H1 (cell line): ENCODE results near the gene ITPK1. TPM values are rescaled to one million over a fixed set of nuclear protein-coding genes. Genes with fewer than 3 reads are reported as not detected.

Source experiments
- CTCF ChIA-PET: fragments of 300-600 bp; sonication (Branson Sonifier 250); formaldehyde crosslinking; loops from one replicate; lab custom pipeline; 2021; ENCODE audit not compliant: partially characterized antibody; lab: Charles Lee
- POLR2A ChIA-PET: fragments of 300-600 bp; sonication (Branson Sonifier 250); formaldehyde crosslinking; loops from one replicate; lab custom pipeline; 2021; ENCODE audit warnings: inconsistent platforms; ENCODE audit not compliant: partially characterized antibody; lab: Charles Lee
- DNase-seq, 2 experiments: peaks; one replicate each; pipeline versions ENCODE4 v3.0.0 to v3.0.0-alpha.2; 2010 to 2022; ENCODE audit warnings: low spot score in 2 of 2, low read depth in 1 of 2, mixed read lengths in 1 of 2
- FAIRE-seq: peaks from 2 replicates; lab custom pipeline; 2011; peaks lifted over from hg19 to GRCh38; lab: Jason Lieb, UNC
- H2AFZ ChIP-seq: 2 replicates; pipeline ENCODE4 v1.8.1; 2012; ENCODE audit warnings: low read length, inconsistent platforms
- H2AK5ac ChIP-seq: 2 replicates; pipeline ENCODE4 v1.6.1; 2013; ENCODE audit warnings: low read depth, low read length
- H2BK120ac ChIP-seq: replicated peaks from 2 replicates; pipeline ENCODE3; 2013; ENCODE audit warnings: low read depth, low read length, inconsistent platforms
- H2BK12ac ChIP-seq: 2 replicates; pipeline ENCODE4 v1.6.1; 2013; ENCODE audit warnings: low read depth, low read length
- H2BK15ac ChIP-seq: 2 replicates; pipeline ENCODE4 v1.6.1; 2013; ENCODE audit warnings: low read length
- H2BK20ac ChIP-seq: 2 replicates; pipeline ENCODE4 v1.6.1; 2013; ENCODE audit warnings: low read length
- H2BK5ac ChIP-seq: 2 replicates; pipeline ENCODE4 v1.6.1; 2013; ENCODE audit warnings: low read depth, low read length
- H3K14ac ChIP-seq: 2 replicates; pipeline ENCODE4 v1.6.1; 2013; ENCODE audit warnings: inconsistent platforms; ENCODE audit not compliant: insufficient read length
- H3K18ac ChIP-seq: 2 replicates; pipeline ENCODE4 v1.6.1; 2013; ENCODE audit warnings: low read length; ENCODE audit errors: extremely low read depth
- H3K23ac ChIP-seq: 2 replicates; pipeline ENCODE4 v1.6.1; 2013; ENCODE audit warnings: inconsistent platforms; ENCODE audit not compliant: insufficient read length
- H3K23me2 ChIP-seq: 2 replicates; pipeline ENCODE4 v1.6.1; 2013; ENCODE audit warnings: low read depth, low read length
- H3K27ac ChIP-seq: 2 replicates; pipeline ENCODE4 v1.6.1; 2011; ENCODE audit warnings: low read depth, low read length, inconsistent platforms
- H3K27me3 ChIP-seq, 4 experiments: replicated peaks in 1 of 4; 1 replicate in 1 of 4; 2 replicates in 3 of 4; pipeline versions ENCODE4 v1.6.1 to v1.8.1; 2011 to 2013; ENCODE audit warnings: low read length in 3 of 4, mild to moderate bottlenecking in 3 of 4, inconsistent platforms in 2 of 4, mixed read lengths in 2 of 4, moderate library complexity in 1 of 4; ENCODE audit not compliant: control insufficient read depth in 3 of 4, insufficient read depth in 3 of 4; ENCODE audit errors: extremely low read depth in 1 of 4
- H3K36me3 ChIP-seq, 4 experiments: 2 replicates each; pipeline versions ENCODE4 v1.6.1 to v1.8.1; 2011 to 2013; ENCODE audit warnings: mild to moderate bottlenecking in 4 of 4, low read length in 3 of 4, moderate library complexity in 2 of 4, control low read depth in 1 of 4, inconsistent platforms in 1 of 4; ENCODE audit not compliant: insufficient read depth in 4 of 4, control insufficient read depth in 2 of 4
- H3K4ac ChIP-seq: replicated peaks from 2 replicates; pipeline ENCODE3; 2013; ENCODE audit warnings: low read length, low read depth, mixed read lengths, inconsistent platforms; ENCODE audit not compliant: insufficient read length
- H3K4me1 ChIP-seq, 4 experiments: replicated peaks in 1 of 4; 1 replicate in 1 of 4; 2 replicates in 3 of 4; pipeline versions ENCODE4 v1.6.1 to v1.8.1; 2011 to 2013; ENCODE audit warnings: low read length in 3 of 4, inconsistent platforms in 2 of 4, mixed read lengths in 1 of 4; ENCODE audit not compliant: insufficient read depth in 4 of 4, control insufficient read depth in 3 of 4
- H3K4me2 ChIP-seq, 2 experiments: 2 replicates each; pipeline versions ENCODE4 v1.6.1 to v1.8.1; 2011 to 2013; ENCODE audit warnings: low read depth in 2 of 2, low read length in 2 of 2, control low read depth in 1 of 2, inconsistent platforms in 1 of 2, mild to moderate bottlenecking in 1 of 2; ENCODE audit not compliant: insufficient read depth in 1 of 2
- H3K4me3 ChIP-seq, 4 experiments: fragments of 200-600, 300-600 bp in 1 of 4; sonication (generic), shearing (Covaris generic), sonication (Bioruptor Twin) in 1 of 4; 2 replicates each; pipeline versions ENCODE4 v1.5.1 to v1.8.1; 2011 to 2016; ENCODE audit warnings: low read length in 4 of 4, low read depth in 3 of 4, control low read depth in 2 of 4, inconsistent platforms in 2 of 4, mild to moderate bottlenecking in 2 of 4, mixed read lengths in 1 of 4, moderate library complexity in 1 of 4; ENCODE audit not compliant: insufficient read depth in 2 of 4; ENCODE audit errors: extremely low read depth in 1 of 4
- H3K56ac ChIP-seq: replicated peaks from 2 replicates; pipeline ENCODE3; 2013; ENCODE audit warnings: low read depth, mild to moderate bottlenecking, mixed read lengths, low read length, inconsistent platforms; ENCODE audit not compliant: insufficient read length
- H3K79me1 ChIP-seq: 2 replicates; pipeline ENCODE4 v1.6.1; 2013; ENCODE audit warnings: low read depth, low read length, control low read depth
- H3K79me2 ChIP-seq, 2 experiments: 2 replicates each; pipeline versions ENCODE4 v1.6.1 to v1.8.1; 2012 to 2013; ENCODE audit warnings: low read length in 2 of 2, mild to moderate bottlenecking in 2 of 2, inconsistent platforms in 1 of 2; ENCODE audit not compliant: insufficient read depth in 2 of 2, control insufficient read depth in 1 of 2
- H3K9ac ChIP-seq, 4 experiments: replicated peaks in 1 of 4; 1 replicate in 1 of 4; 2 replicates in 3 of 4; pipeline versions ENCODE4 v1.6.1 to v1.8.1; 2011 to 2013; ENCODE audit warnings: low read depth in 3 of 4, low read length in 3 of 4, control low read depth in 2 of 4, mild to moderate bottlenecking in 2 of 4, moderate library complexity in 2 of 4, inconsistent platforms in 1 of 4; ENCODE audit errors: extremely low read depth in 1 of 4
- H3K9me3 ChIP-seq, 2 experiments: 2 replicates each; pipeline versions ENCODE4 v1.6.1 to v1.8.1; 2012 to 2013; ENCODE audit warnings: mild to moderate bottlenecking in 2 of 2, moderate library complexity in 2 of 2, control low read depth in 1 of 2, inconsistent platforms in 1 of 2, low read depth in 1 of 2, low read length in 1 of 2, mixed read lengths in 1 of 2; ENCODE audit not compliant: insufficient read depth in 2 of 2
- H4K20me1 ChIP-seq, 2 experiments: replicated peaks in 1 of 2; 2 replicates each; pipeline versions ENCODE3 to v1.8.1; 2011 to 2013; ENCODE audit warnings: inconsistent platforms in 2 of 2, low read length in 2 of 2, mild to moderate bottlenecking in 1 of 2; ENCODE audit not compliant: insufficient read depth in 2 of 2, control insufficient read depth in 1 of 2
- H4K5ac ChIP-seq: 2 replicates; pipeline ENCODE4 v1.6.1; 2013; ENCODE audit warnings: low read length, low read depth, mixed read lengths, inconsistent platforms; ENCODE audit not compliant: insufficient read length
- H4K8ac ChIP-seq: 2 replicates; pipeline ENCODE4 v1.8.0; 2013; ENCODE audit warnings: mild to moderate bottlenecking, moderate library complexity, low read length, inconsistent platforms; ENCODE audit not compliant: insufficient read depth; ENCODE audit errors: extremely low read depth
- H4K91ac ChIP-seq: replicated peaks from 2 replicates; pipeline ENCODE3; 2013; ENCODE audit warnings: low read length, mixed read lengths, inconsistent platforms; ENCODE audit not compliant: insufficient read length
- SIN3A ChIP-seq, 2 experiments: IDR thresholded peaks in 1 of 2; conservative IDR thresholded peaks in 1 of 2; 2 replicates each; pipeline ENCODE4 v1.6.1; 2011 to 2012; ENCODE audit warnings: low read length in 2 of 2, improper control_type of control experiment in 1 of 2, low read depth in 1 of 2, mild to moderate bottlenecking in 1 of 2
- SP1 ChIP-seq: IDR thresholded peaks from 2 replicates; pipeline ENCODE4 v1.6.1; 2011; ENCODE audit warnings: low read depth, low read length
- WGBS, 2 experiments: shearing (Covaris generic) in 1 of 2; methylation state at CpG; one replicate each; pipeline versions ENCODE4 v1.1.6 to v1.1.7; 2013 to 2015; ENCODE audit warnings: low lambda C conversion rate in 2 of 2, mixed read lengths in 2 of 2, inconsistent platforms in 1 of 2, low coverage in 1 of 2, missing lambda C conversion rate in 1 of 2; ENCODE audit not compliant: insufficient replicate concordance in 2 of 2, insufficient coverage in 1 of 2, insufficient read length in 1 of 2; ENCODE audit errors: extremely low coverage in 1 of 2, missing lambda C conversion rate in 1 of 2; 5-methylcytosine and 5-hydroxymethylcytosine counted together
- polyA plus RNA-seq, 7 experiments: library from polyadenylated mRNA; depleted of rRNA in 3 of 7; stranded (reverse) in 5 of 7; unstranded in 2 of 7; fragments of >200 nt in 5 of 7; fragments of 200-250 nt in 2 of 7; gene quantifications; 1 replicate in 5 of 7; 2 replicates in 1 of 7; 4 replicates in 1 of 7; pipeline versions ENCODE4 v1.2.1 to v1.2.3, GENCODE V29; 2011 to 2013; ENCODE audit warnings: missing spikeins in 2 of 7, mixed read lengths in 2 of 7
- total RNA-seq: library from RNA; stranded (reverse); fragmentation: NEBNext Ultra II Directional; extraction: Animal tissue kit (Norgen Biotek cat#: 25700); gene quantifications from 2 replicates; pipeline ENCODE4 v1.2.1, GENCODE V29; 2021

Gene ITPK1
- total and polyA plus RNA-seq, 2 of the 8 experiments (the other 6 are each of a cell fraction or from before 2014, with no cell fraction given), result 108 to 143 TPM

DNA sequence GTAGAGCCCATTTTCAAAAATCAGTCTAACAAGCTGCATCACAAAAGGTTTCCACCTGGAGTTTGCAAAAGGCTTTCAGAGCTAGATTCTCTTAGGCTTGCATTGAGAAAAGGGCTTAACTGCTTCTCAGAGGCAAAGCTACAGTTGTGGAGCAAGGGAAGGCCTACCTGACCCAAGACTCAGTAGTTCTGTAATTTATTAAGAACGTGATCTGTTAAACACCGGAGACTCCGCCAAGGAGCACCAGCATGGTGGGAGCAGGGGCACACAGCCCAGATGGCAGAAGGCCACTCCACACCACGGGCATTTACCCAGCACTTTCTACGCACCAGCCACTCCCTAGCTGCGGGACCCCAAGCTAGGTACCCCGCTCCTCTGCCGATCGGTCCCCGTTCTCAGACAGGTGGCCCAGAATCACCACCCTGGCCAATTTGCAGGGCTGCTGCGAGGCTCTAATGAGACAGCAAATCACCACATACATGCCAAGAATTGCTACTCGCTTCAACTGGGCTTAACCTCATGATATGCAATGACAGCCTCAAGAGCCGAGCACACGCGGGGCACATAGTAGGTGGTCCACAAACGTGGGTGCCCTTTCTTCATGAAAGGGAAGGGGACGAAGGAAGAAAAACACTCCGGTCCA is 1.5 kb downstream of the ITPK1 start:
- Histone ChIP-seq H3K23ac (no peak overlapping the region), H3K4me3 (peak overlapping the region; percentile 77 to 100 (median 88)), H3K79me2 (peaks cover 6 to 54% of the 10 kb centered on the region in 2 experiments; a peak in 3 of 4 replicates), H3K4ac (peak overlapping the region; percentile 82), H3K27ac (no peak overlapping the region), H4K91ac (peak overlapping the region; percentile 41), H3K23me2 (peaks cover 11% of the 10 kb centered on the region), H2AK5ac (no peak overlapping the region), H2BK15ac (peak overlapping the region; percentile 90; the same call in 1 of the 2 replicates), H3K36me3 (no peaks in the 10 kb centered on the region), H3K4me2 (peak overlapping the region; percentile 89 to 98), H3K56ac (peak overlapping the region; percentile 70), H4K5ac (no peak overlapping the region), H3K9ac (peak overlapping the region; percentile 31 to 58 (median 42); a peak in 6 of 7 replicates), H2BK20ac (no peak overlapping the region), H3K27me3 (no peaks in the 10 kb centered on the region), H4K20me1 (peaks cover 11 to 16% of the 10 kb centered on the region in 2 experiments), H2BK5ac (no peak overlapping the region), H3K9me3 (no peaks in the 10 kb centered on the region), H3K14ac (peak overlapping the region; percentile 13), H2BK120ac (no peak overlapping the region), H3K18ac (peak overlapping the region; percentile 12), H3K79me1 (peaks cover 16% of the 10 kb centered on the region), H2AFZ (no peak overlapping the region), H3K4me1 (peaks cover 17 to 24% (median 18%) of the 10 kb centered on the region in 4 experiments), H4K8ac (peak overlapping the region; percentile 42; the same call in 1 of the 2 replicates), H2BK12ac (0 out of 2 replicates have a peak overlapping the region, but pooled peaks have one; percentile 5)
- WGBS, 2 experiments, result 6% methylated on average over 18 of the region's 18 CpGs; no CpG with 5 or more reads in 1 of the 2 experiments
- CTCF ChIA-PET, result interaction anchor here (0.9 to 5.0 kb wide), 58 partner anchors 9 to 451 kb away, joined by 3 to 128 read pairs (median 7); partner anchors contain the start of genes GON7, LYSET, MOAP1 and UBR7
- DNase-seq, result no peak
- no peak for FAIRE-seq
- 0 out of 4 replicates have a peak, but pooled peaks of 1 of the 2 experiments have one; percentile 60 for TF ChIP-seq SIN3A (conservative IDR thresholded peaks at IDR 0.05 in 1 of 2, IDR thresholded peaks at IDR 0.05 in 1 of 2; ENCODE audit: low read depth in 1 of 2, low read length in 2 of 2)
- no peak for TF ChIP-seq SP1
- POLR2A ChIA-PET, result interaction anchor here (0.9 to 2.1 kb wide), 6 partner anchors 9 to 121 kb away, joined by 3 to 12 read pairs (median 3); no protein-coding TSS in a partner anchor
